HepG2 (cell line): ENCODE results near the gene AGAP1. TPM values are rescaled to one million over a fixed set of nuclear protein-coding genes. Genes with fewer than 3 reads are reported as not detected.

Experiments used
- ATAC-seq: fragments of 200-7000 bp; cut with Tn5 transposase; 3 replicates; pipeline ENCODE4 v1.9.1; 2020; ENCODE audit warnings: mild to moderate bottlenecking, moderate library complexity
- BruUV-seq: library from RNA; stranded (reverse); fragments of 400-500 nt; replicated peaks from 2 replicates; lab custom pipeline; 2021; lab: Mats Ljungman, UMichigan
- CTCF ChIA-PET: fragments of 300-600 bp; formaldehyde crosslinking; extraction: SDS; loops from one replicate; lab custom pipeline; 2021; ENCODE audit warnings: low total read pairs, inconsistent platforms, low intra/inter-chr PET ratio; lab: Yijun Ruan, JAX
- POLR2A ChIA-PET: fragments of 350-600 bp; sonication (Branson Sonifier 250); formaldehyde crosslinking; loops from one replicate; lab custom pipeline; 2020; ENCODE audit warnings: antibody characterized with exemption, inconsistent platforms; lab: Yijun Ruan, JAX
- DNase-seq: peaks from one replicate; pipeline ENCODE4 v3.0.0-alpha.2; 2015; ENCODE audit warnings: low spot score
- FAIRE-seq: peaks from 3 replicates; lab custom pipeline; 2011; peaks lifted over from hg19 to GRCh38; lab: Jason Lieb, UNC
- H2AFZ ChIP-seq: one replicate; pipeline ENCODE4 v1.6.1; 2011; ENCODE audit warnings: low read length, inconsistent platforms
- H3K27ac ChIP-seq: fragments of 300-600 bp; 3 replicates; pipeline ENCODE4 v1.8.0; 2011; ENCODE audit warnings: mixed run types, mild to moderate bottlenecking, mixed read lengths, low read length, inconsistent platforms; ENCODE audit not compliant: insufficient read depth; ENCODE audit errors: extremely low read length
- H3K27me3 ChIP-seq, 2 experiments: fragments of 200-600 bp in 1 of 2; 2 replicates in 1 of 2; 3 replicates in 1 of 2; pipeline versions ENCODE4 v1.6.0 to v1.8.0; 2011; ENCODE audit warnings: low read length in 2 of 2, mild to moderate bottlenecking in 2 of 2, moderate library complexity in 2 of 2, inconsistent platforms in 1 of 2; ENCODE audit not compliant: insufficient read depth in 2 of 2, control insufficient read depth in 1 of 2
- H3K36me3 ChIP-seq, 2 experiments: fragments of 200-600 bp in 1 of 2; replicated peaks in 1 of 2; 2 replicates in 1 of 2; 3 replicates in 1 of 2; pipeline versions ENCODE4 v1.5.1 to v1.8.0; 2011; ENCODE audit warnings: low read length in 2 of 2, inconsistent platforms in 1 of 2; ENCODE audit not compliant: insufficient read depth in 2 of 2, control insufficient read depth in 1 of 2
- H3K4me1 ChIP-seq: 2 replicates; pipeline ENCODE4 v1.5.1; 2012; ENCODE audit warnings: low read length, inconsistent platforms; ENCODE audit not compliant: insufficient read depth
- H3K4me2 ChIP-seq: 2 replicates; pipeline ENCODE4 v1.6.0; 2011; ENCODE audit warnings: low read depth, low read length, inconsistent platforms
- H3K4me3 ChIP-seq, 3 experiments: fragments of 200-600 bp in 1 of 3; sonication (generic), shearing (Covaris generic) in 1 of 3; replicated peaks in 1 of 3; 2 replicates each; pipeline ENCODE4 v1.5.1; 2011 to 2016; ENCODE audit warnings: low read length in 3 of 3, inconsistent platforms in 2 of 3, low read depth in 2 of 3, mild to moderate bottlenecking in 2 of 3, control low read depth in 1 of 3, mixed read lengths in 1 of 3; ENCODE audit not compliant: insufficient read depth in 1 of 3
- H3K79me2 ChIP-seq: one replicate; pipeline ENCODE4 v1.6.1; 2011; ENCODE audit warnings: low read length, inconsistent platforms; ENCODE audit not compliant: insufficient read depth
- H3K9ac ChIP-seq: 2 replicates; pipeline ENCODE4 v1.6.0; 2011; ENCODE audit warnings: mild to moderate bottlenecking, low read depth, low read length, inconsistent platforms; ENCODE audit not compliant: insufficient read depth
- H3K9me3 ChIP-seq: 2 replicates; pipeline ENCODE4 v1.5.1; 2012; ENCODE audit warnings: mild to moderate bottlenecking, low read length
- H4K20me1 ChIP-seq: 2 replicates; pipeline ENCODE4 v1.6.0; 2011; ENCODE audit warnings: inconsistent platforms, mild to moderate bottlenecking, low read length, moderate library complexity; ENCODE audit not compliant: insufficient read depth
- BATF2 ChIP-seq: sonication (generic); formaldehyde crosslinking; IDR thresholded peaks from 2 replicates; pipeline ENCODE4 v1.8.0; 2022; ENCODE audit warnings: mild to moderate bottlenecking, missing genetic modification reagents, moderate library complexity
- HNRNPH1 ChIP-seq: fragments of 200-400 bp; formaldehyde crosslinking; optimal IDR thresholded peaks from 2 replicates; pipeline ENCODE3; 2017; ENCODE audit warnings: mild to moderate bottlenecking, low read depth, low read length
- PLSCR1 ChIP-seq: sonication (generic); formaldehyde crosslinking; IDR thresholded peaks from 2 replicates; pipeline ENCODE4 v1.5.0; 2020; ENCODE audit warnings: missing genetic modification reagents, mild to moderate bottlenecking, borderline replicate concordance
- RARA ChIP-seq: IDR thresholded peaks from 2 replicates; pipeline ENCODE4 v1.6.1; 2016; ENCODE audit warnings: missing genetic modification reagents, missing compliant biosample characterization
- SIX1 ChIP-seq: sonication (generic); formaldehyde crosslinking; IDR thresholded peaks from 2 replicates; pipeline ENCODE4 v1.4.0; 2020; ENCODE audit warnings: missing genetic modification reagents, borderline replicate concordance
- U2AF2 ChIP-seq: fragments of 200-400 bp; formaldehyde crosslinking; IDR thresholded peaks from 2 replicates; pipeline ENCODE4 v1.6.1; 2017; ENCODE audit warnings: low read depth, mild to moderate bottlenecking, low read length
- ZBTB10 ChIP-seq: sonication (generic); formaldehyde crosslinking; IDR thresholded peaks from 2 replicates; pipeline ENCODE4 v1.4.0; 2020; ENCODE audit warnings: missing genetic modification reagents, borderline replicate concordance
- ZMYM4 ChIP-seq: sonication (generic); formaldehyde crosslinking; IDR thresholded peaks from 2 replicates; pipeline ENCODE4 v1.8.1; 2023; ENCODE audit warnings: mild to moderate bottlenecking, missing genetic modification reagents
- WGBS: methylation state at CpG from one replicate; pipeline ENCODE4 v1.1.6; 2017; ENCODE audit warnings: low lambda C conversion rate; 5-methylcytosine and 5-hydroxymethylcytosine counted together
- in situ Hi-C: cut with HindIII; loops from 2 replicates; pipeline ENCODE4 v1.10.0; 2017; ENCODE audit warnings: low pct_unique_long_range_greater_than_20kb; ENCODE audit not compliant: extremely low pct_ligation_motif_present
- intact Hi-C: fragments of 100-400 bp; cut with micrococcal nuclease; formaldehyde crosslinking; loops from one replicate; pipeline ENCODE4 v1.10.0; 2022; ENCODE audit not compliant: unreplicated experiment
- polyA plus RNA-seq, 8 experiments: library from polyadenylated mRNA; depleted of rRNA in 3 of 8; stranded (reverse) in 7 of 8; unstranded in 1 of 8; fragments of >200 nt; fragmentation: Illumina TruSeq in 4 of 8; extraction: Trizol in 4 of 8; gene quantifications; 2 replicates each; pipeline versions ENCODE4 v1.2.1 to v1.2.3, GENCODE V29; 2011 to 2016; ENCODE audit warnings: low read depth in 4 of 8, missing spikeins in 1 of 8, mixed read lengths in 1 of 8; ENCODE audit not compliant: insufficient read depth in 1 of 8
- total RNA-seq, 5 experiments: library from RNA; depleted of rRNA; stranded (reverse); fragments of >200 nt; fragmentation: Illumina TruSeq; extraction: Trizol; gene quantifications; 2 replicates each; pipeline ENCODE4 v1.2.3, GENCODE V29; 2016; ENCODE audit warnings: low read depth in 1 of 5
- TF ChIP-seq, protein P1 (sequence below): sonication (generic); formaldehyde crosslinking; IDR thresholded peaks from 2 replicates; pipeline ENCODE4 v1.4.0; 2020; ENCODE audit warnings: missing genetic modification reagents
- TF ChIP-seq, protein P2 (sequence below): sonication (generic); formaldehyde crosslinking; IDR thresholded peaks from 2 replicates; pipeline ENCODE4 v1.4.0; 2020; ENCODE audit warnings: mild to moderate bottlenecking, missing genetic modification reagents

AGAP1 gene
- total and polyA plus RNA-seq, 2 of the 13 experiments (the other 11 are each of a cell fraction or from before 2014, with no cell fraction given), result 21.2 to 32.7 TPM

- in situ Hi-C loops, result no loop called here
- Histone ChIP-seq H3K9me3 (no peaks in the 10 kb centered on the region), H3K4me3 (no peak overlapping the region), H4K20me1 (peaks cover 50% of the 10 kb centered on the region), H3K27me3 (no peaks in the 10 kb centered on the region), H3K36me3 (peaks cover 1 to 6% of the 10 kb centered on the region in 2 experiments; a peak in 3 of 5 replicates), H3K79me2 (peaks cover 57% of the 10 kb centered on the region), H3K9ac (no peak overlapping the region), H3K4me1 (peaks cover 46% of the 10 kb centered on the region), H3K27ac (no peak overlapping the region), H2AFZ (no peak overlapping the region), H3K4me2 (peak overlapping the region; percentile 11; the same call in 1 of the 2 replicates)
- BruUV-seq, result no TSS peak
- WGBS, result 43% methylated on average over 5 of the region's 5 CpGs
- ATAC-seq (peak; percentile 58), DNase-seq (peak; percentile 52), FAIRE-seq (no peak)
- ChIA-PET POLR2A (no interaction called here), CTCF (no interaction called here)
- intact Hi-C loops, result no loop called here
- TF ChIP-seq, protein P1, sequence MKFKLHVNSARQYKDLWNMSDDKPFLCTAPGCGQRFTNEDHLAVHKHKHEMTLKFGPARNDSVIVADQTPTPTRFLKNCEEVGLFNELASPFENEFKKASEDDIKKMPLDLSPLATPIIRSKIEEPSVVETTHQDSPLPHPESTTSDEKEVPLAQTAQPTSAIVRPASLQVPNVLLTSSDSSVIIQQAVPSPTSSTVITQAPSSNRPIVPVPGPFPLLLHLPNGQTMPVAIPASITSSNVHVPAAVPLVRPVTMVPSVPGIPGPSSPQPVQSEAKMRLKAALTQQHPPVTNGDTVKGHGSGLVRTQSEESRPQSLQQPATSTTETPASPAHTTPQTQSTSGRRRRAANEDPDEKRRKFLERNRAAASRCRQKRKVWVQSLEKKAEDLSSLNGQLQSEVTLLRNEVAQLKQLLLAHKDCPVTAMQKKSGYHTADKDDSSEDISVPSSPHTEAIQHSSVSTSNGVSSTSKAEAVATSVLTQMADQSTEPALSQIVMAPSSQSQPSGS (CRISPR knock-in tag), result no peak
- TF ChIP-seq BATF2 (CRISPR knock-in tag), result no peak
- peak; percentile 23; the same call in 1 of the 2 replicates for TF ChIP-seq RARA
- no peak for TF ChIP-seq SIX1 (CRISPR knock-in tag)
- TF ChIP-seq HNRNPH1, result no peak
- TF ChIP-seq, protein P2, sequence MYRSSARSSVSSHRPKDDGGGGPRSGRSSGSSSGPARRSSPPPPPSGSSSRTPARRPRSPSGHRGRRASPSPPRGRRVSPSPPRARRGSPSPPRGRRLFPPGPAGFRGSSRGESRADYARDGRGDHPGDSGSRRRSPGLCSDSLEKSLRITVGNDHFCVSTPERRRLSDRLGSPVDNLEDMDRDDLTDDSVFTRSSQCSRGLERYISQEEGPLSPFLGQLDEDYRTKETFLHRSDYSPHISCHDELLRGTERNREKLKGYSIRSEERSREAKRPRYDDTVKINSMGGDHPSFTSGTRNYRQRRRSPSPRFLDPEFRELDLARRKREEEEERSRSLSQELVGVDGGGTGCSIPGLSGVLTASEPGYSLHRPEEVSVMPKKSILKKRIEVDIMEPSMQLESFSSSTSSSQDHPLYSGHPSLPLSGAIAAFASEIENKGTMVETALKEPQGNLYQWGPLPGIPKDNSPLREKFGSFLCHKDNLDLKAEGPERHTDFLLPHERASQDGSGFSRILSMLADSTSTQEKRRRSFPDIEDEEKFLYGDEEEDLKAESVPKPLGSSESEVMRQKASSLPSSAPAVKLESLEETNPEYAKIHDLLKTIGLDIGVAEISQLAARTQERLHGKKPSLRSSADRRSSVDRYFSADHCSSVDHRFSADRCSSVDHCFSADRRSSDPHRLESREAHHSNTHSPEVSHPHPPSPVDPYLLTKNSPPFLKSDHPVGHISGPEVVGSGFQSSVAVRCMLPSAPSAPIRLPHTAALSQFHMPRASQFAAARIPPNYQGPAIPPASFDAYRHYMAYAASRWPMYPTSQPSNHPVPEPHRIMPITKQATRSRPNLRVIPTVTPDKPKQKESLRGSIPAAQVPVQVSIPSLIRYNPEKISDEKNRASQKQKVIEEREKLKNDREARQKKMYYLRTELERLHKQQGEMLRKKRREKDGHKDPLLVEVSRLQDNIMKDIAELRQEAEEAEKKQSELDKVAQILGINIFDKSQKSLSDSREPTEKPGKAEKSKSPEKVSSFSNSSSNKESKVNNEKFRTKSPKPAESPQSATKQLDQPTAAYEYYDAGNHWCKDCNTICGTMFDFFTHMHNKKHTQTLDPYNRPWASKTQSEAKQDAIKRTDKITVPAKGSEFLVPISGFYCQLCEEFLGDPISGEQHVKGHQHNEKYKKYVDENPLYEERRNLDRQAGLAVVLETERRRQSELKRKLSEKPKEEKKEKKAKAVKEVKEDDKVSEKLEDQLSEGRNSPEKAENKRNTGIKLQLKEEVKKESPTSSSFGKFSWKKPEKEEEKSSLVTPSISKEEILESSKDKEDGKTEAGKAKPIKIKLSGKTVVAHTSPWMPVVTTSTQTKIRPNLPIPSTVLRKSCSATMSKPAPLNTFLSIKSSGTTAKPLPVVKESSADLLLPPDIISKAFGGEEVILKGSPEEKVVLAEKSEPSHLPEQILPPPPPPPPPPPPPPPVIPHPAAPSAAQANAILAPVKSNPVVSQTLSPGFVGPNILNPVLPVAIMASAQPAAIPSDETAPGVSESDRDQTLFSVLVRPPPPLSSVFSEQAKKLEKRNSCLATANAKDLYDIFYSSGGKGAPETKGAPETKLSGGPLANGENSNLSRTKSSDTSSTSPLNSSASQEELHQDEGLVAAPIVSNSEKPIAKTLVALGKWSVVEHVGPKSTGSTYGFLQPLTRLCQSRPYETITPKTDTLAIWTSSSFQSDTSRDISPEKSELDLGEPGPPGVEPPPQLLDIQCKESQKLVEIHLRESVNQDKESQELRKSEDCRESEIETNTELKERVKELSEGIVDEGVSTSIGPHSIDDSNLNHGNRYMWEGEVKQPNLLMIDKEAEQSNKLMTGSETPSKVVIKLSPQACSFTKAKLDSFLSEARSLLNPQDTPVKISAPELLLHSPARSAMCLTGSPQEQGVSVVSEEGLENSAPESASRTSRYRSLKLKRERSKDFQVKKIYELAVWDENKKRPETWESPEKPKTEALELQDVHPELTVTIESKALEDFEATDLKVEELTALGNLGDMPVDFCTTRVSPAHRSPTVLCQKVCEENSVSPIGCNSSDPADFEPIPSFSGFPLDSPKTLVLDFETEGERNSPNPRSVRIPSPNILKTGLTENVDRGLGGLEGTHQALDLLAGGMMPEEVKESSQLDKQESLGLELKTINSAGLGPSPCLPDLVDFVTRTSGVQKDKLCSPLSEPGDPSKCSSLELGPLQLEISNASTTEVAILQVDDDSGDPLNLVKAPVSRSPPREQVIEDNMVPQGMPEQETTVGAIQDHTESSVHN (CRISPR knock-in tag), result 0 out of 2 replicates have a peak, but pooled peaks have one; percentile 30
- 0 out of 2 replicates have a peak, but pooled peaks have one; percentile 31 for TF ChIP-seq ZMYM4 (CRISPR knock-in tag)
- no peak for TF ChIP-seq PLSCR1 (CRISPR knock-in tag)
- no peak for TF ChIP-seq ZBTB10 (CRISPR knock-in tag)
- no peak for TF ChIP-seq U2AF2
These were observed 107.1 kb downstream of the AGAP1 start for GRCh38 chr2:235600926-235601325.
